ENCODE results near the gene PANX2. TPM values are rescaled to one million over a fixed set of nuclear protein-coding genes. Genes with fewer than 3 reads are reported as not detected.

PANX2 gene
- total and polyA plus RNA-seq, 2 of the 13 experiments (the other 11 are each of a cell fraction or from before 2014, with no cell fraction given) = 0.15 to 1.1 TPM

DNA sequence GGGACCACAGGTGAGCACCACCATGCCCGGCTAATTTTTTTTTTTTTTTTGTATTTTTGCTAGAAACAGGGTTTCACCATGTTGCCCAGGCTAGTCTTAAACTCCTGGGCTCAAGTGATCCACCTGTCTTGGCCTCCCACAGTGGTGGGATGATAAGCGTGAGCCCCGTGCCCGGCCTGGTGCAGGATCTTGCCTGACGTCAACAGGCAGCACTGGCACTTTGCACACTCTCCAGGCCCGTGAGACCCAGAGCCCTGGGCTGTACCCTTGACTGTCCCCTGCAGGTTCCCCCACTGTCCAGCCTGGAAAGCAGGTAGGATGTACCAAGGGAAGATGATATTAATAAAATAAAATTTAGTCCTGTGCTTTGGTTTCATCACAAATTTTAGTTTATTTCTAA lies 29.1 kb upstream of the PANX2 start:
- CTCF ChIA-PET (ENCODE audit: low intra/inter-chr PET ratio, low total read pairs) = no interaction called here
- Histone ChIP-seq H3K4me3 (replicated peaks in 1 of 3; ENCODE audit: insufficient read depth in 1 of 3, low read depth in 2 of 3, low read length in 3 of 3) (peak overlapping the region in 1 of 3 experiments; percentile 1; a peak in 2 of 6 replicates), H3K9me3 (ENCODE audit: low read length) (no peaks in the 10 kb centered on the region), H3K27ac (ENCODE audit: extremely low read length, insufficient read depth, low read length) (no peak overlapping the region), H3K36me3 (replicated peaks in 1 of 2; ENCODE audit: control insufficient read depth in 1 of 2, insufficient read depth in 2 of 2, low read length in 2 of 2) (no peaks in the 10 kb centered on the region), H3K4me2 (ENCODE audit: low read depth, low read length) (peak overlapping the region; percentile 29; the same call in 1 of the 2 replicates), H3K27me3 (ENCODE audit: control insufficient read depth in 1 of 2, insufficient read depth in 2 of 2, low read length in 2 of 2) (peaks cover 2 to 24% of the 10 kb centered on the region in 2 experiments), H2AFZ (ENCODE audit: low read length) (no peak overlapping the region), H3K79me2 (ENCODE audit: insufficient read depth, low read length) (no peaks in the 10 kb centered on the region), H4K20me1 (ENCODE audit: insufficient read depth, low read length) (no peaks in the 10 kb centered on the region), H3K4me1 (ENCODE audit: insufficient read depth, low read length) (peaks cover 84% of the 10 kb centered on the region), H3K9ac (ENCODE audit: insufficient read depth, low read depth, low read length) (no peak overlapping the region)
- 7% methylated on average over 6 of the region's 6 CpGs for WGBS (ENCODE audit: low lambda C conversion rate)
- intact Hi-C loops (cut with micrococcal nuclease; ENCODE audit: unreplicated experiment) = no loop called here
- in situ Hi-C loops (cut with HindIII; ENCODE audit: extremely low pct_ligation_motif_present, low pct_unique_long_range_greater_than_20kb) = no loop called here
- peak; percentile 19; the same call in 2 of the 3 replicates for ATAC-seq
- FAIRE-seq = no peak
- POLR2A ChIA-PET = interaction anchor here (1.3 to 1.5 kb wide), 2 partner anchors 22 to 288 kb away, joined by 3 to 4 read pairs; partner anchors contain the start of gene ZBED4
- TF ChIP-seq ZNF790 (CRISPR knock-in tag; IDR thresholded peaks at IDR 0.05; ENCODE audit: borderline replicate concordance) (no peak), ZSCAN30 (CRISPR knock-in tag; IDR thresholded peaks at IDR 0.05) (no peak)
- TF ChIP-seq, protein P1, sequence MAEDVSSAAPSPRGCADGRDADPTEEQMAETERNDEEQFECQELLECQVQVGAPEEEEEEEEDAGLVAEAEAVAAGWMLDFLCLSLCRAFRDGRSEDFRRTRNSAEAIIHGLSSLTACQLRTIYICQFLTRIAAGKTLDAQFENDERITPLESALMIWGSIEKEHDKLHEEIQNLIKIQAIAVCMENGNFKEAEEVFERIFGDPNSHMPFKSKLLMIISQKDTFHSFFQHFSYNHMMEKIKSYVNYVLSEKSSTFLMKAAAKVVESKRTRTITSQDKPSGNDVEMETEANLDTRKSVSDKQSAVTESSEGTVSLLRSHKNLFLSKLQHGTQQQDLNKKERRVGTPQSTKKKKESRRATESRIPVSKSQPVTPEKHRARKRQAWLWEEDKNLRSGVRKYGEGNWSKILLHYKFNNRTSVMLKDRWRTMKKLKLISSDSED (CRISPR knock-in tag; IDR thresholded peaks at IDR 0.05) = no peak
- TF ChIP-seq, protein P2, sequence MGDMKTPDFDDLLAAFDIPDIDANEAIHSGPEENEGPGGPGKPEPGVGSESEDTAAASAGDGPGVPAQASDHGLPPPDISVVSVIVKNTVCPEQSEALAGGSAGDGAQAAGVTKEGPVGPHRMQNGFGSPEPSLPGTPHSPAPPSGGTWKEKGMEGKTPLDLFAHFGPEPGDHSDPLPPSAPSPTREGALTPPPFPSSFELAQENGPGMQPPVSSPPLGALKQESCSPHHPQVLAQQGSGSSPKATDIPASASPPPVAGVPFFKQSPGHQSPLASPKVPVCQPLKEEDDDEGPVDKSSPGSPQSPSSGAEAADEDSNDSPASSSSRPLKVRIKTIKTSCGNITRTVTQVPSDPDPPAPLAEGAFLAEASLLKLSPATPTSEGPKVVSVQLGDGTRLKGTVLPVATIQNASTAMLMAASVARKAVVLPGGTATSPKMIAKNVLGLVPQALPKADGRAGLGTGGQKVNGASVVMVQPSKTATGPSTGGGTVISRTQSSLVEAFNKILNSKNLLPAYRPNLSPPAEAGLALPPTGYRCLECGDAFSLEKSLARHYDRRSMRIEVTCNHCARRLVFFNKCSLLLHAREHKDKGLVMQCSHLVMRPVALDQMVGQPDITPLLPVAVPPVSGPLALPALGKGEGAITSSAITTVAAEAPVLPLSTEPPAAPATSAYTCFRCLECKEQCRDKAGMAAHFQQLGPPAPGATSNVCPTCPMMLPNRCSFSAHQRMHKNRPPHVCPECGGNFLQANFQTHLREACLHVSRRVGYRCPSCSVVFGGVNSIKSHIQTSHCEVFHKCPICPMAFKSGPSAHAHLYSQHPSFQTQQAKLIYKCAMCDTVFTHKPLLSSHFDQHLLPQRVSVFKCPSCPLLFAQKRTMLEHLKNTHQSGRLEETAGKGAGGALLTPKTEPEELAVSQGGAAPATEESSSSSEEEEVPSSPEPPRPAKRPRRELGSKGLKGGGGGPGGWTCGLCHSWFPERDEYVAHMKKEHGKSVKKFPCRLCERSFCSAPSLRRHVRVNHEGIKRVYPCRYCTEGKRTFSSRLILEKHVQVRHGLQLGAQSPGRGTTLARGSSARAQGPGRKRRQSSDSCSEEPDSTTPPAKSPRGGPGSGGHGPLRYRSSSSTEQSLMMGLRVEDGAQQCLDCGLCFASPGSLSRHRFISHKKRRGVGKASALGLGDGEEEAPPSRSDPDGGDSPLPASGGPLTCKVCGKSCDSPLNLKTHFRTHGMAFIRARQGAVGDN (CRISPR knock-in tag; IDR thresholded peaks at IDR 0.05) = peak; percentile 20; the same call in 1 of the 2 replicates
- no TSS peak for BruUV-seq (replicated peaks)
- DNase-seq (ENCODE audit: low spot score) = no peak

All from HepG2 (cell line).